ENCODE measurements around the gene SH3GL1. TPM values are rescaled to one million over a fixed set of nuclear protein-coding genes. Genes with fewer than 3 reads are reported as not detected.

The SH3GL1 gene
- polyA plus RNA-seq, 1 experiment = 89.4 TPM

GRCh38 chr19:4345342-4346019, 54.9 kb downstream of the SH3GL1 start:
- no peak for TF ChIP-seq CTCF (IDR thresholded peaks at IDR 0.05; ENCODE audit: insufficient read depth, low read depth, low read length)
- Histone ChIP-seq H3K36me3 (ENCODE audit: control insufficient read depth, insufficient read depth, low read length) (0 out of 2 replicates have a peak, but pooled peaks cover 1% of the 10 kb centered on the region), H3K4me3 (ENCODE audit: low read depth, low read length) (no peak overlapping the region), H3K27me3 (ENCODE audit: control insufficient read depth, insufficient read depth, low read length) (no peaks in the 10 kb centered on the region)
- no peak for DNase-seq (ENCODE audit: low read depth)
- CTCF ChIA-PET = interaction anchor here (4.1 kb wide), 1 partner anchor 7 kb away, joined by 47 read pairs; no protein-coding TSS in a partner anchor
- POLR2A ChIA-PET = no interaction called here

DNA sequence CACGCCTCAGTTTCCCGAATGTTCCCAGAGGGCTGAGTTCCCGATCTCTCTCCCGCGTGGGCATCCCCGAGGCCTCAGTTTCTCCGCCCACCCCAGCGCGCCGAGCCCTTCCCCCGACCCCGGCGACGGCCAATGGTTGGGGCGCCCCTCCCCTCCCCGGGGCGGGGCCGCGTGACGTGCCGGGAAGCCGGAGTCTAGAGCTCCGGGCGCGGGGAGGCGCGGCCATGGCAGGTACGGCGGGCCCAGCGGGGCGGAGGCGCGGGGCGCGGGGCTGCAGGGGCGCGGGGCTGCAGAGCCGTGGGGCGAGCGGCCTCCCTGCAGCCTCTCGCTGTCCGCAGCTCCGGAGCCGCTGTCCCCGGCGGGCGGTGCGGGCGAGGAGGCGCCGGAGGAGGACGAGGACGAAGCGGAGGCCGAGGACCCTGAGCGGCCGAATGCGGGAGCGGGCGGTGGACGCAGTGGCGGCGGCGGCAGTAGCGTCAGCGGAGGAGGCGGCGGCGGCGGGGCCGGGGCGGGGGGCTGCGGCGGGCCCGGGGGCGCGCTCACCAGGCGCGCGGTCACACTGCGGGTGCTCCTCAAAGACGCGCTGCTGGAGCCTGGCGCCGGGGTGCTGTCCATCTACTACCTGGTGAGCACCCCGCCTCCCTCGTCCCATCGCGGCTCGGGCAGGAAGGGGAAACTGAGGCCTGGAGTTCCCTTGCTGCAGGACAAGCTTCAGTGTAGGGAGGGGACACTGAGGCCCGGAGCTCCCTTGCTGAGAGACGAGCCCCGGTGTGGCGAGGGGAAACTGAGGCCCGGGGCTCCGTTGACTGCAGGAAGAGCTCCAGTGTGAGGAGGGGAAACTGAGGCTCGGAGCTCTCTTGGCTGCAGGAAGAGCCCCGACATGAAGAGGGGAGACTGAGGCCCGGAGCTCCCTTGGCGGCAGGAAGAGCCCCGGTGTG, 56.7 kb downstream of the SH3GL1 start, which contains the start of gene MPND:
MPND (plus strand) TSS at position 193 of the 938 bp plus-strand sequence; CDS start at position 225, 32 bp downstream.
- POLR2A ChIA-PET = interaction anchor here (1.1 kb wide), 1 partner anchor 16 kb away, joined by 4 read pairs; no protein-coding TSS in a partner anchor

GRCh38 chr19:4342615-4343369, 57.6 kb downstream of the SH3GL1 start:
- no peaks in the 10 kb centered on the region for H3K36me3 ChIP-seq (ENCODE audit: control insufficient read depth, insufficient read depth, low read length)
- peak; percentile 49 for TF ChIP-seq CTCF (IDR thresholded peaks at IDR 0.05; ENCODE audit: insufficient read depth, low read depth, low read length)
- CTCF ChIA-PET = interaction anchor here (0.8 to 4.1 kb wide), 5 partner anchors 10 to 293 kb away, joined by 3 to 47 read pairs (median 5); partner anchors contain the start of gene SH3GL1
- no peaks in the 10 kb centered on the region for H3K27me3 ChIP-seq (ENCODE audit: control insufficient read depth, insufficient read depth, low read length)
- peak overlapping the region; percentile 64 for H3K4me3 ChIP-seq (ENCODE audit: low read depth, low read length)
- POLR2A ChIA-PET = interaction anchor here (0.8 to 1.1 kb wide), 2 partner anchors 11 to 15 kb away, joined by 3 to 4 read pairs; no protein-coding TSS in a partner anchor
- peak; percentile 100 for DNase-seq (ENCODE audit: low read depth)

More for the DNA sequence above, 56.7 kb downstream of the SH3GL1 start, which contains the start of gene MPND:
- no peaks in the 10 kb centered on the region for H3K36me3 ChIP-seq (ENCODE audit: control insufficient read depth, insufficient read depth, low read length)
- H3K27me3 ChIP-seq (ENCODE audit: control insufficient read depth, insufficient read depth, low read length) = no peaks in the 10 kb centered on the region
- CTCF ChIA-PET = interaction anchor here (1.2 to 4.1 kb wide), 4 partner anchors 9 to 182 kb away, joined by 3 to 47 read pairs (median 6); partner anchors contain the start of gene SH3GL1
- no peak for DNase-seq (ENCODE audit: low read depth)
- H3K4me3 ChIP-seq (ENCODE audit: low read depth, low read length) = peak within 1 kb of the TSS; percentile 64
- TF ChIP-seq CTCF (IDR thresholded peaks at IDR 0.05; ENCODE audit: insufficient read depth, low read depth, low read length) = no peak

DNA sequence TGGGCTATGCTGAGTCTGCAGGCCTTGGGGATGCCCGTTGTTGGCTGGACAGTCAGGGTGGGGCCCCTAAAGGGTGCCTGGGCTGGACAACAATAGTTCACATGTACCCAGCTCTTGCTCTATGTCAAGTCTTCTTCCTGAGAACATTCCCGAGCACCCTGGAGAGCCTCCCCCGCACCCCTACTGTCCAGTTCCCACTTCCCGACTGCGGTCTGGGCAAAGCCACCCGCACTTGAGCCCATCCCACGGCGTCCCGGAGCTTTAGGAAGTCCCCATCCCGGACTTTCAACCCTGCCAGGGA, 58.1 kb downstream of the SH3GL1 start:
- DNase-seq (ENCODE audit: low read depth) = no peak
- ChIA-PET POLR2A (interaction anchor here (0.8 to 1.1 kb wide), 2 partner anchors 10 to 14 kb away, joined by 3 to 4 read pairs; no protein-coding TSS in a partner anchor), CTCF (interaction anchor here (0.8 to 4.1 kb wide), 4 partner anchors 11 to 294 kb away, joined by 3 to 47 read pairs (median 5); partner anchors contain the start of gene SH3GL1)
- H3K36me3 ChIP-seq (ENCODE audit: control insufficient read depth, insufficient read depth, low read length) = no peaks in the 10 kb centered on the region
- no peaks in the 10 kb centered on the region for H3K27me3 ChIP-seq (ENCODE audit: control insufficient read depth, insufficient read depth, low read length)
- TF ChIP-seq CTCF (IDR thresholded peaks at IDR 0.05; ENCODE audit: insufficient read depth, low read depth, low read length) = no peak
- peak overlapping the region; percentile 53 for H3K4me3 ChIP-seq (ENCODE audit: low read depth, low read length)

Data from BJ (cell line).